ENCODE data around the gene ANO5. TPM values are rescaled to one million over a fixed set of nuclear protein-coding genes. Genes with fewer than 3 reads are reported as not detected.
A peak's percentile ranks its signal among the peaks of the same experiment; 100 is the strongest.

Gene ANO5, protein sequence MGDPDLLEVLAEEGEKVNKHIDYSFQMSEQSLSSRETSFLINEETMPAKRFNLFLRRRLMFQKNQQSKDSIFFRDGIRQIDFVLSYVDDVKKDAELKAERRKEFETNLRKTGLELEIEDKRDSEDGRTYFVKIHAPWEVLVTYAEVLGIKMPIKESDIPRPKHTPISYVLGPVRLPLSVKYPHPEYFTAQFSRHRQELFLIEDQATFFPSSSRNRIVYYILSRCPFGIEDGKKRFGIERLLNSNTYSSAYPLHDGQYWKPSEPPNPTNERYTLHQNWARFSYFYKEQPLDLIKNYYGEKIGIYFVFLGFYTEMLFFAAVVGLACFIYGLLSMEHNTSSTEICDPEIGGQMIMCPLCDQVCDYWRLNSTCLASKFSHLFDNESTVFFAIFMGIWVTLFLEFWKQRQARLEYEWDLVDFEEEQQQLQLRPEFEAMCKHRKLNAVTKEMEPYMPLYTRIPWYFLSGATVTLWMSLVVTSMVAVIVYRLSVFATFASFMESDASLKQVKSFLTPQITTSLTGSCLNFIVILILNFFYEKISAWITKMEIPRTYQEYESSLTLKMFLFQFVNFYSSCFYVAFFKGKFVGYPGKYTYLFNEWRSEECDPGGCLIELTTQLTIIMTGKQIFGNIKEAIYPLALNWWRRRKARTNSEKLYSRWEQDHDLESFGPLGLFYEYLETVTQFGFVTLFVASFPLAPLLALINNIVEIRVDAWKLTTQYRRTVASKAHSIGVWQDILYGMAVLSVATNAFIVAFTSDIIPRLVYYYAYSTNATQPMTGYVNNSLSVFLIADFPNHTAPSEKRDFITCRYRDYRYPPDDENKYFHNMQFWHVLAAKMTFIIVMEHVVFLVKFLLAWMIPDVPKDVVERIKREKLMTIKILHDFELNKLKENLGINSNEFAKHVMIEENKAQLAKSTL
- total RNA-seq (1 to 10 TPM; 2.8 to 3.6 TPM), polyA plus RNA-seq (1 to 10 TPM in 1 of 2 donors, under 1 TPM in 1; 0.22 to 1.0 TPM)
- long read RNA-seq, donor 1: 0 reads
- long read RNA-seq, donor 2: 0 reads
- long read RNA-seq, donor 3: 0 reads
- long read RNA-seq, donor 4: 0 reads
- long read RNA-seq, donor 5: 0 reads

DNA sequence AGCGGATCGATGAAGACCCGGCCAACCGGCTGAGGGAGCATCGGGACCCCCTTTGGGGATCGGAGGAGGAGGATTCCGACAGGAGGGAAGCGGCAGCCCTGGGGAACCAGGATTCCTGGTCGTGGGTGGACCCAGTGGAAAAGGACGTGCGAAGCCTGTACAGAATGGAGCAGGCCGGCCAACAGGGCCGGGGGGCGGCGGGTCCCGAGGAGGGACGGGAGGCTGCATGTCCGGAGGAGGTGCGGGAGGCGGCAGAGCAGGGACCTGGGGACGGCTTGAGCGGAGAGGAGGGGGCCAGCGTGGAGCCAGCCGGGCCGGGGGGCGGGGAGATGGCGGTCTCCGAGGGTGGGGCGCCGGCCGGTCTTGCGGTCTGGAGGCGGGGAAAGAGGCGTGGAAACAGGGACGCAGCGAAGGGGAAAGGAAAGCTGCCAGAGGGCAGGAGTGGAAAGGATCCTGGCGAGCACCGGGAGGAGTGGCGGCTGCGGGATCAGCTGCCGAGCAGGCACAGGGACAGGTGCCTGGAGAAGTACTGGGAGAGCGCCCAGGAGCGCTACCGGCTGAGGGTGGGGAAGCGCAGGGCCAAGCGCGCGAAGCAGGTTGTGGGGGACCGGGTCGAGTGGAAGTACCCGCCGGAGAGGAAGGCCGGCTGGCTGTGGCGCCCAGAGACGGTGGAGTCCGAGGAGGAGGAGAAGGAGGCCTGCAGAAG lies at the start of gene ANO5:
TSS of gene ANO5 (plus strand) at position 444 of the 706 bp plus-strand sequence. CDS start 408 bp downstream, outside the sequence.
- no peak for TF ChIP-seq CTCF (IDR thresholded peaks at IDR 0.05; ENCODE audit: control extremely low read depth, extremely low read depth)
- peak; percentile 84 for ATAC-seq (ENCODE audit: insufficient read depth, low FRiP score)

GRCh38 chr11:22151649-22152197 lies 41.2 kb upstream of the ANO5 start:
- Histone ChIP-seq H3K27me3 (ENCODE audit: control insufficient read depth in 3 of 3, insufficient read depth in 3 of 3, low read length in 2 of 3) (no peaks in the 10 kb centered on the region), H3K4me1 (ENCODE audit: control insufficient read depth in 5 of 5, insufficient read depth in 5 of 5, low read length in 5 of 5) (no peaks in the 10 kb centered on the region), H3K9ac (ENCODE audit: insufficient read depth in 1 of 2, low read length in 2 of 2) (no peak overlapping the region), H3K36me3 (ENCODE audit: control insufficient read depth in 4 of 4, insufficient read depth in 4 of 4, low read length in 4 of 4) (no peaks in the 10 kb centered on the region), H3K9me3 (ENCODE audit: control insufficient read depth in 4 of 4, insufficient read depth in 3 of 4, low read length in 3 of 4) (no peaks in the 10 kb centered on the region), H3K27ac (ENCODE audit: low read depth in 1 of 2, low read length in 1 of 2) (no peak overlapping the region), H3K4me3 (no peak overlapping the region)
- no peak for TF ChIP-seq CTCF (IDR thresholded peaks at IDR 0.05; ENCODE audit: control extremely low read depth, extremely low read depth)
- 92 to 94% methylated on average over 4 of the region's 4 CpGs for WGBS, 2 donors
- ATAC-seq (ENCODE audit: insufficient read depth, low FRiP score) (no peak), DNase-seq (no peak)

More for the DNA sequence above, at the start of gene ANO5:
- Histone ChIP-seq H3K4me3 (peak within 1 kb of the TSS; percentile 59), H3K27me3 (ENCODE audit: control insufficient read depth in 3 of 3, insufficient read depth in 3 of 3, low read length in 2 of 3) (peaks cover 0 to 9% (median 2%) of the 10 kb centered on the region in 3 donors), H3K9me3 (ENCODE audit: control insufficient read depth in 4 of 4, insufficient read depth in 3 of 4, low read length in 3 of 4) (no peaks in the 10 kb centered on the region), H3K27ac (ENCODE audit: low read depth in 1 of 2, low read length in 1 of 2) (peak within 1 kb of the TSS; percentile 12 to 81), H3K4me1 (ENCODE audit: control insufficient read depth in 5 of 5, insufficient read depth in 5 of 5, low read length in 5 of 5) (peaks cover 0 to 12% (median 3%) of the 10 kb centered on the region in 5 donors), H3K9ac (ENCODE audit: insufficient read depth in 1 of 2, low read length in 2 of 2) (no peak within 1 kb of the TSS), H3K36me3 (ENCODE audit: control insufficient read depth in 4 of 4, insufficient read depth in 4 of 4, low read length in 4 of 4) (no peaks in the 10 kb centered on the region)
- 1% methylated on average over 56 of the region's 56 CpGs for WGBS, 2 donors
- peak; percentile 2 to 45 (median 40) for DNase-seq

DNA sequence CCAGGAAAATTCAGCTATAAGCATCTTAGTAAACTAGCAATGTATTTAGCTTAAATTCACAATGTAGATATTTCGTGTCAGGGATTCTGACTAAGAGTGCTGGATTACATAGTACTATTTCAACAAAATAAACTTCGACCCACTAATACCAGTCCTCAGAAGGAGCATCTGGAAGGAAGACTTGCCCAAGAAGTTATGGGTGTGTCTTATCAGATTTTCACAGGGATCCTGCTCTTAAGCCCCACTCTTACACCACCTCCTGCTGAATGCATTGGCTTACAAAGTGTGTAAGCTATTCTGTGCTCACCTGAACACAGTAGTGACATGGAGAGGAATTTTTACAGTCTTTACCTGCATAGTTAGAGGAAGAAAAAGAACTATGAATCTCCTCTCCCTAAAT lies 35.4 kb upstream of the ANO5 start:
- DNase-seq: no peak
- WGBS, 2 donors: 59 to 69% methylated on average over 2 of the region's 2 CpGs
- no peak for TF ChIP-seq CTCF (IDR thresholded peaks at IDR 0.05; ENCODE audit: control extremely low read depth, extremely low read depth)
- H3K27ac ChIP-seq (ENCODE audit: low read depth in 1 of 2, low read length in 1 of 2): no peak overlapping the region
- H3K9me3 ChIP-seq (ENCODE audit: control insufficient read depth in 4 of 4, insufficient read depth in 3 of 4, low read length in 3 of 4): no peaks in the 10 kb centered on the region
- H3K4me1 ChIP-seq (ENCODE audit: control insufficient read depth in 5 of 5, insufficient read depth in 5 of 5, low read length in 5 of 5): no peaks in the 10 kb centered on the region
- ATAC-seq (ENCODE audit: insufficient read depth, low FRiP score): no peak
- H3K36me3 ChIP-seq (ENCODE audit: control insufficient read depth in 4 of 4, insufficient read depth in 4 of 4, low read length in 4 of 4): no peaks in the 10 kb centered on the region
- H3K4me3 ChIP-seq: no peak overlapping the region
- no peaks in the 10 kb centered on the region for H3K27me3 ChIP-seq (ENCODE audit: control insufficient read depth in 3 of 3, insufficient read depth in 3 of 3, low read length in 2 of 3)
- no peak overlapping the region for H3K9ac ChIP-seq (ENCODE audit: insufficient read depth in 1 of 2, low read length in 2 of 2)
